GM21825 (cell line): Measurements from ENCODE around the gene L3MBTL1.

Experiments used
- ATAC-seq: cut with Tn5 transposase; IDR thresholded peaks from one replicate; pipeline ENCODE4 v1.9.1; 2021; ENCODE audit warnings: mild to moderate bottlenecking, moderate library complexity; ENCODE audit not compliant: unreplicated experiment

The L3MBTL1 gene

DNA sequence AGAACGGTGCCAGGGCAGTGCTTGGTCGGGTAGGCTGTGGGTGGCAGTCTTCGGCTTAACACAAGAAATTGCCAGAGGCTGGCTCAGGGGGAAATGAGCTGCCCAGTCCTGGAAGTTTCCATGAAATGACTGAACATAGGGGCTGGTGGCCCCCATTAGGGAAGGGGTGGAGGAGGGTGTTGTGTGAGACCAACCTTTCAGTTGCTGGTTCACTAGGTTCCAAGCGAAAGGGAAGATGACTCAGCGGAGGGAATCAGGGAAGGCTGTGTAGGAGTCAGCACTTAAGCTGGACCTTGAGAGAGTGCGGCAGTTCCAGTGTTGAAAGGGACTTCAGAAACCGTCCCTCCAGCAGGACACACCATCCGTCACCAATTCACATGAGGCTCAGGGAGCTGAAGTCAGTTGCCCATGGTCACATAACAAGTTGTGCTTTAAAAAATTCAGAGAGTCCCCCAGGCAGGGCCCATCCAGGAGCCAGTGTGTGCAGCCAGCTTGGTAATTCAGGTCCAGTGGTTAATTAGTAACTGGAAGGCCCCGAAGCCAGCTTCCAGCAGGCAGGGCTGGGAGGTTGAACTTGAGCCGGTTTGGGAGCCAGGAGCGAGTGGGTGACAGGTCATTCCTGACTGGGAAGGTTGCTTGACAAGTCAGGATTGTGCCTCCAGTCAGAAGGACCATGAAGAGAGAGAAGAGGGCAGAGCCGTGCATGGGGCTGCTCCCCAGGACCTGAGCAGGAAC, 51.1 kb downstream of the L3MBTL1 start, which contains the start of gene SGK2:
Gene SGK2, plus strand, starts transcription at position 616 of the 735 bp plus-strand sequence. CDS start 7,469 bp downstream, outside the sequence.
- ATAC-seq = no peak

DNA sequence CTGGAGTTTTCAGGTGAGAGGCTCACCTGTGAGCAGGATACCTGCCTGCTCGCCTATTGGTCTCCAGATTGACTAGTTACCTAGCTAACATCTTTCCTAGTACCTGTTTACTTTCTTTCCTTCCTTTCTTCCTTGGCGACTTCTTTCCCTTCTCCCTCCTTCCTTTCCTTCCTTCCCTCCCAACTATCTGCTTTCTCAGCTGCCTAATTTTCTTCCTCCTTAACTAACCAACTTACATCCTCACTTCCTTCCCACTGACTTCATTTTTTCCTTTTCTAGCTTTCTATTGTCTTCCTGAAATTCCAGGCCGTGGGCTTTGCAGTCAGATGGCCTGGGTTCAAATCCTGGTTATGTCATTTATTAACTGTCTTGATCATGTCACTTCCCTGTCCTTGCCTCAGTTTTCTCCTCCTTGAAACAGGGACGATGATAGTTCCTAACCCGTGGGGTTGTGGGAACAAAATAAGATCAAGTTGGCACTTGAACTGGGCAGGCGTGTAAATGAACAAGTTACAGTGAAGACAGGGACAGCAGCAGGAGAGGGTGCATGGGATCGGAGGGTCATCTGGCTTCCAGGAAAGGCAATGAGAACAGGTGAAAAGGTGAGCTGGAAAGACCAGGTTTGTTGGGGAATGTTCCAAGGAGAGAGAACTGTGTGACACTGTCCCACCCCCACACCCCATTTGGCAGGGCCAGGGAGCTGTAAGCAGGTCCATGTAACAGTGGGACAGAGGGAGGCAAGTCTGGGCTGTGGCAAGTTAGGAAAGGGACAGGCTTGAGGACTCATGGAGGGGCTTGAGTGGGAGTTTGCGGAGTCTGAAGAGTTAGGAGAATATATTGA, 51.9 kb downstream of the L3MBTL1 start:
- no peak for ATAC-seq

DNA sequence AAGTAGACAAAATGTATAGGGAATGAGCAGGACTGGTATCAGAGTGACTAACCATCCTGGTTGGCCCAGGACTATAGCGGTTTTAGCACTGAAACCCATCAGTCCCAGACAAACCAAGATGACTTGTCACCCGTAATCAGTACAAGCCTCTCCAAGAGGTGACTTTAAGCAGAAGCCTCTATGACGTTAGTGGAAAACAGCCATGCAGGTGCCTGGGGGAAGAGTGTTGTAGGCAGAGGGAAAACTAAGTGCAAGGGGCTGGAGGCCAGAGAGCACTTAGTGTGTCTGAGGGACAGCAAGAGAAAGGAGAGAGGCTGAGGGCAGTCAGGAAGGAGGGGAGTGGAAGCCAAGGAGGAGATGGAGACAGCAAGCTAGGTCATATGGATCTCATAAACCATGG, 53.5 kb downstream of the L3MBTL1 start:
- no peak for ATAC-seq

DNA sequence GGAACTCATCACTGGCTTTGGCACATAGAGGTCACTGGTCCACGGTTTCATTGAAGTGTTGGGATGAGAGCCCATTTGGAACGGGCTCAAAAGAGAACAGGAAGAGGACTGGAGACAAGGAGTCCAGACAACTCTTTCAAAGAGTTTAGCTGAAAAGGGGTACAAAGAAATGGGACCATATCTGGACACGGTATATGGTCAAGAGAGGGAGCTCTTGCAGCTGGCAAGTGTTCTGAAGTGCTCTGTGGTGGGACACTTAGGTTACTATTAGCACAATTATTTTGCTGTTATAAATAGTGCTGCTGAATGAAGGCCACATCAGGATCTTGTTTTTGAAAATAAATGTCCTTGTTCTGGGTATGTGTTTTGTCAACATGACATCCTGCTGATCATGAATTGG, 55.9 kb downstream of the L3MBTL1 start:
- ATAC-seq = no peak

DNA sequence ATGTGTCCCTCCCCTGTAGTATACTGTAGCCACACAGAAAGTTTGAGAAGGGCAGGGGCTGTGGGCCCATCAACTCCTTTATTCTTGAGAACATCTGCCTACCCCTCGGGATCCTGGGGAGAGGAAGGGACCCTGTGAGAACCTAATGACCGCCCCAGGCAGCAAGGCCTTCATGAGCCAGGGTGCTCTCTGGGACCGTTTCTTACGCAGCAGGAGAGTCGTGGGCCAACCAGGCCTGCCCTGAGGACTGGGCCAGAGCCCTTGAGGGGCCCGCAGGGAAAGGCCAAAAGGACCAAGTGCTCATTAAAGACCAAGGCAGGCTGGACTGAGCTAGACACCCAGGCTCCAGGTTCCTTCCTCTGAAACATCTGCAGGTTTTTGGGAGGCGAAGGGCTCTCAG, 56.5 kb downstream of the L3MBTL1 start:
- ATAC-seq = no peak

DNA sequence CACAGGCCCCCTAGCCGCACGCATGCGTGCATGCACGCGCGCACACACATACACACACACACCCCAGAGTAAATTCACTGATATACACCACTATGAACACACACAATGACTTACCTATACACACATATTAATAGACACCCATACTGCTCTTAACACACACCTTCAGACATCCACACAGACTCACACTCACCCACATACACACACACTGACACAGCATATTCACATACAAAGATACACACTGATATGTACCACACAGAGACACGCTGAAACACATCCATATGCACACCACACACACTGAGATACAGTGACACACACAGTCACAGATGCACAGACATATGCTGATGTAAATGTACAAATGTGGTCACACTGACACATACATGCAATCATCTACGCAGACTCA, 57.0 kb downstream of the L3MBTL1 start:
- ATAC-seq = no peak

DNA sequence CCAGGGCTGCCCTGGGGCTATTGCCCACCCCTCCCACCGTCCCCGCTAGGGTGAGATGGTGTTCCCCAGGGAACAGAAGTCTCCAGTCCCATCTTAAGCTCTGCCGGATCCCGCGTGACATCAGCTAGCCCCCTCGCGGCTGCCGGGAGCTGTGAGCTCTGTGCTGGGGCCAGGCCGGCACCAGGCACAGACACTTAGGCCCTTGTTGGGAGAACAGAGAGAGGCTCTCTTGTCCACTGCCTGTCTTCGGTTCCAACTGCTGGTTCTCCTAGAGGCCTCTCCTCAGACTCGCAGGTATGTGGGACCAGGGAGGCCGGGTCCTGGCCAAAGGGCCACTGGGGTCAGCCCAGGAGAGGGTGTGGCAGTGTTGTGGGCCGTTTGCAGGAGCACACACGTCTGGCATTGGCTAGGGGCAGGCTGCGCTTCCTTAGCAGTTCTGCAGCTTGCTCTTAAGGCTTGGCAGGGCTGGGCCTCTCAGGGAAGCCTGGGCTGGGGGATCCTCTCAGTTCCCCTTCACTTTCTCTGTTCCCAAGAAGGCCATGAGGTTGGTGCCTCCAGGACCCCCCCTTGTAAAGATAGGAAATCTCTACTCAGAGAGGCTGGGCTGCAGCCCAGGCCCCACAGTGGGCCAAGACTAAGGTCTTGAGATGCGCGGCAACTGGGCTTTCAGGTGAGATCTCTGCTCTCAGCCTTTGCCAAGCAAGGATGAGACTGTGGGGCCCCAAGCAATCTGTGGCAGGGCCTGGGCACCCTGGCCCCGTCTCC, 57.7 kb downstream of the L3MBTL1 start:
- ATAC-seq = no peak

DNA sequence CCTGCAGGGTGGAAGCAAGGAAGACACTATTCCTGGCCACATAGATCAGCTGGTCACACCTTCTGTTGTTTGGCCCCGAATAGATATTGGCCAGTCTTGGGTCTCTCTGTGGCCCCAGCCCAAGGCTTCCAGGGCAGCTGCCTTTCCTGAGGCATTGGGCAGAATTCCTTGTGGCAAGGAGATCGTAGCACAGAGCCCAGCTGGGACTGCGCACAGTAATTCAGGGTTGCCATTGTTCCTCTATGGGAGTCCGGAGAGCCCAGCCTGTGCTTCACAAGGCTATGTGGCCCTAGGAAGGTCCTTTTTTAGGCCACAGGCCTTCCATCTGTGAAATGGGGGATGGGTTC, 58.2 kb downstream of the L3MBTL1 start:
- no peak for ATAC-seq

DNA sequence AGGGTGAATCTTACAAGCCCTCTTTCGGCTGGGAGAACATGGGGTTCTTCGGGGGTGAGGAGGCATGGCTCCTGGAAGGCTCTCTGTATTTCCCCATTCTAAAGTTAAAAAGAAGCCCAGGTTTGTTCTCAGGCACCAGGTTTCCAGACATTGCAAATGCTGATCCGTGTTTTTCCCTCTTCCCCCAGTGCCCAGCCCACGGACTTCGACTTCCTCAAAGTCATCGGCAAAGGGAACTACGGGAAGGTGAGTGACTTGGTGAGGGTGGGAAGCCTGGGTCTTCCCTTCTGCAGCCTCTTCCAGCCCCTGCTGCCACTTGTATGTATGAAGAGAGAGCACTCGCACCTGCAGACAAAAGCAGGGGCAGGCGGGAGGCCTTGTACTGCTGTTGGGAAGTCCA, 60.0 kb downstream of the L3MBTL1 start:
- ATAC-seq = no peak

DNA sequence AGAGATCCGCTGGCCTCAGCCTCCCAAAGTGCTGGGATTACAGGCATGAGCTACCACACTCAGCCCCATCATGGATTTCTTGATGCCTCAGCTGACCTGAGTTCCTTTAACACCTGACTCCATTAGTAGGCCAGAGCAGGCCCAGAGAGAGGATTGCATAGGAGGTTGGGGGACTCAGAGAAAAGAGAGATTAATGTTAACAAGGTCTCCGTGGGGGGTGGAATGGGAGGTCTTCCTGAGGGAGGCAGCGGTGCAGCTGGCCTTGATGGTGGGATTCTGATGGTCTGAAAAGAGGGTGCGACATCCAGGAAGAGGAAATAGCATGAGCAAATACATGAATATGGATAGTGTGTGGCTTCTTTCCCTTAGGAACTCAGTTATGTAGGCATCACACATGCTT, 61.2 kb downstream of the L3MBTL1 start:
- ATAC-seq = no peak

DNA sequence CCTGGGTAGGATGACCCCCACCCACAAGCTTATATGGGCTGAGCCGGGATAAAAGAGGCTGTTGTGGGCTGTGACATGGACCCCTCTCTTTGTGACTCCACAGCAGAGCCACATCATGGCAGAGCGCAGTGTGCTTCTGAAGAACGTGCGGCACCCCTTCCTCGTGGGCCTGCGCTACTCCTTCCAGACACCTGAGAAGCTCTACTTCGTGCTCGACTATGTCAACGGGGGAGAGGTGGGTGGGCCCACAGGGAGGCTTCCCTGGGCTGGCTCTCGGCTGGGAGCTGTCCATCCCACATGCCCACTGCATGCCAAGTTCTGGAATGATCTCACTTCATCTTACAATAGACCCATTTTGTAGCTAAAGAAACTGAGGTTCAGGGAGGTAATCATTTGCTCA, 61.8 kb downstream of the L3MBTL1 start:
- no peak for ATAC-seq

DNA sequence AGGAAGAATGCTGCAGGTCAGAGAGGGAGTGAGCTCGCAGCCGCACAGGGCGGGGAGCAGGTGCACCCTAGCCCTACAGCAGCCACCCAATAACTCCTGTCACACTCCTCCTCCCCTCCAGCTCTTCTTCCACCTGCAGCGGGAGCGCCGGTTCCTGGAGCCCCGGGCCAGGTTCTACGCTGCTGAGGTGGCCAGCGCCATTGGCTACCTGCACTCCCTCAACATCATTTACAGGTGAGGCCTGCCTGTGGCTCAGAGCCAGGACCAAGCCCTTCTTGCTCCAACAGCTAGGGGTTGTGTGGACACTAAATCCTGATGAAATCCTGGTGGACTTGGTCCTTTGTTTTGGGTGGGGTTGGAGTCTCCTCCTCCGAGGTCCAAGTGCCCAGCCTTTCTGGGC, 63.0 kb downstream of the L3MBTL1 start:
- ATAC-seq = no peak

DNA sequence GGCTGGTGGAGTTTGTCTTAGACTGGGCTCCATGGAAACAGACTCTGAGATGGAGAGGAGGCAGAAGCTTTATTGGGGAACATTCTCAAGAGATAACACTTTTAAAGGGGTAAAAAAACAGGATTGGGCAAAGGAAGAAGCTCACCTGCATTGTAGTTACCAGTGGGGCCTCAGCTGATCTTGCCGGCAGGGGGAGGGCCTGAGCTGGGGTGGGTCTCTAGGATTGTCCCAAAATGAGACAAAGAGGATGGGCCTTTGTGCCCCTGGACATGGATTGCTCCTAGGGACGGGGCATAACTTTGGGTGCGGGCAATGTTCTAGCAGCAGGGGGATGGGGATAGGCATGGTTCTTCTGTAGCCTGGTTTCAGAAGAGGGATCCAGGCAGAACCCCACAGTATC, 63.8 kb downstream of the L3MBTL1 start:
- ATAC-seq = no peak

DNA sequence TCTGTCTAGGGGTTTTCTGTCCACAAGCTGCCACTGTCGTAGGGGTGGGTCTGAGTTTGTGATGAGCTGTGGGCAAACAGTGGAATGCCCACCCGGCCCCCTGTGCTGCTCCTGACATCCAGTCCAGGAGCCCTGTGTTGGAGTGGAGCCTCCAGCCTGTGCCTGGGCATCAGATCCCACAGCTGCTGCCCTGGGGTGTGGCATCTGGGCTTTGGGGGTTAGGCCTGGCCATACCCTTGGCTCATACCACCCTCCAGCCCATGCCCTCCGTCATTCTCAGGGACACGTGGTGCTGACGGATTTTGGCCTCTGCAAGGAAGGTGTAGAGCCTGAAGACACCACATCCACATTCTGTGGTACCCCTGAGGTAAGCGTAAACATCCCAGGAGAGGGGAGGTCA, 64.3 kb downstream of the L3MBTL1 start:
- no peak for ATAC-seq

DNA sequence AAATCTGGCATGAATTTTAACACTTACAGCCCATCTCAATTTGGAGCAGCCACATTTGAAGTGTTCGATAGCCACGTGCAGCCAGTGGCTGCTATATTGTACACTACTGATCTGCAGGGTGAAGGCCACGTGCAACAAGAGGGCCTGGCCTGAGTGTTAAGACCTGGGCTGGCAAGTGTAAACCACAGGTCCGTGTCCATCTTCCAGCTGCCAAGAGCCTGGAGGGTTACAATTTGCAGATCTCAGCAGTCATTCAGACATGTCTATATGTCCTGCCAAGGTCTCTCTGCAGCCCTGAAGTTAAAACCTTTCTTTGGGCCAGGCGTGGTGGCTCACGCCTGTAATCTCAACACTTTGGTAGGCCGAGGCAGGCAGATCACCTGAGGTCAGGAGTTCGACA, 65.4 kb downstream of the L3MBTL1 start:
- no peak for ATAC-seq

DNA sequence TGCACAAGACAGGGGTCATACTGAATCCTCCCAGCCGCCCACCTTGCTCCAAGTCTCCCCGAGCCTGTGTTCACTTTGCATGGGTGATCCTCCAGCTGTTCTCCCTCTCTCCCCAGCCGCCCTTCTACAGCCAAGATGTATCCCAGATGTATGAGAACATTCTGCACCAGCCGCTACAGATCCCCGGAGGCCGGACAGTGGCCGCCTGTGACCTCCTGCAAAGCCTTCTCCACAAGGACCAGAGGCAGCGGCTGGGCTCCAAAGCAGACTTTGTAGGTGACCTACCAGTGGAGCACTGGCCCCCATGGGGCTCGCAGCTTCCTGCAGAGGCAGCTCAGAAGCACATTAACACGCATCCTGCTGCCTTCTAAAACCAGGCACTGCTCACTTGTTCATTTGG, 68.6 kb downstream of the L3MBTL1 start:
- no peak for ATAC-seq

DNA sequence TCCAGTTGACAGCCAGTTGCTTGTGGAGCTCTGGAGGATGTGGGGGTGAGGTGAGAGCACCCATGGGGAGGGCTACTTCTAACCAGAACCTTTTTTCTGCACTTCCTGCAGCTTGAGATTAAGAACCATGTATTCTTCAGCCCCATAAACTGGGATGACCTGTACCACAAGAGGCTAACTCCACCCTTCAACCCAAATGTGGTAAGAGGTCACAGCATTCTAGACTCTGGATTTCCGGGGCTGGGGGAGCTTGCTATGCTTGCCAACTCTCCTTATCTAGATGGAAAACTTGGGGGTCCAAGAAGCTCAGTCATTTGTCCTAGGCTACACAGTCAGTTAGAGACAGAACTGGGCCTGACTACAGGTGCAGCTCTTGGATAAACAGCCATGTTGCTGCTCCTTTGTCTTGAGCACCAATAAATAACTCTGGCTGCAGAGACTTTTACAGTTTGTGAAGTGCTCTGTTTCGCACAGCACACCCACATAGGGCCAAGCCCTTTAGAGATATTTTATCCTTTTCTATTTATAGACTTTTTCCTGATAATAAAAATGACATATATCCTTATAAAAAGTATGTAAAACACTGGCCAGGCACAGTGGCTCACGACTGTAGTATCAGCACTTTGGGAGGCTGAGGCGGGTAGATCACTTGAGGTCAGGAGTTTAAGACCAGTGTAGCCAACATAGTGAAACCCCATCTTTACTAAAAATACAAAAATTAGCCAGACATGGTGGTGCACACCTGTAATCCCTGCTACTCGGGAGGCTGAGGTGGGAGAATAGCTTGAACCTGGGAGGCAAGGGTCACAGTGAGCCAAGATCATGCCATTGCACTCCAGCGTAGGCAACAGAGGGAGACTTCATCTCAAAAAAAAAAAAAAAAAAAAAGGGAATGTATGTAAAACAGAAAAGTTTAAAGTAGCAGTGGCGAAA, 72.6 kb downstream of the L3MBTL1 start:
- ATAC-seq = no peak

DNA sequence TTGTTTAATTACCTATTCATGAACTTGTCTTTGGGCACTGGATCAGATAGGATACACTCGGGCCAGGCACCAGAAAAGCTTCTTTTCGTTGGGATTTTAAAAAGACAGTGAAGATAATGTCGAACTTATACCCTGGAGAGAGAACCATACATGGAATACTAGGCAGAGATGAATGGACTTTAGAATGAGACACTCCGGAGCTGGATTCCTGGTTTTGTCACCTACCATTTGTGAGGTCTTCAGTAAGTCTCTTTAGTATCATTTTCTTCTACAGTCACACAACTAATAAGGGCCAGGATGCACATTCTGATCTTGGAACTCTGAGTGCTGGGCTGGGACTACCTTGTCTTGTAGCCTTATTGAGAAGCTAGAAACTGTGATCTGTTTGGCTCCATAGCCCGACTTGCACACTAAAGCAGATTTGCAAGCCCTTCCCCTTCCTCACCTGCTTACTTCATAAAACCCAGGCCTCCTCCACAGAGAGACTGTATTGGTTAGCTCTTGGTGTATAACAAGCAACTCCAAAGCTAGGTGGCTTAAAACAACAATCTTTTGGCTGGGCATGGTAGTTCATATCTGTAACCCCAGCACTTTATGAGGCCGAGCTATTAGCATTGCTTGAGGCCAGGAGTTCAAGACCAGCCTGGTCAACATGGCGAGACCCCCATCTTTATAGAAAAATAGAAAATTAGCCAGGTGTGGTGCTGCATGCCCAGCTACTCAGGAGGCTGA, 75.8 kb downstream of the L3MBTL1 start:
- no peak for ATAC-seq

DNA sequence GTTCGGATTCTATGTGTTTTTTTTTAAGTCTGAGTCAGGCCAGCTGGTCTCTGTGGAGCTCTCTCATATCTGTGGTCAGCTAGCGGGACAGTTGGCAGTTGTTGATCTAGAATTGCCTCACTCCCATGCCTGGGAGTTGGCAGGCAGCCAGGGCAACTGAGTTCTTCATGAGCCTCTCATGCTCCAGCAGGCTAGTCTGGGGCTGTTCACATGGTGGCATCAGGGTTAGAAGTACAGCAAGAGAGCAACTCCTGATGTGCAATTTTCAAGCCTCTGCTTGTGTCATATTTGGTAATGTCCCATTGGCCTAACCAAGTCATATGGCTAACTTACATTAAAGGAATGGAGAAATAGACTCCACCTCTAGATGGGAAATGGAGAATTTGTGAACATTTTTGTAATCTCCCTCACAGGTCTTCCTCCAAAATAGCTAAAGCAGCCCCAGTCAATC, 76.5 kb downstream of the L3MBTL1 start:
- ATAC-seq = no peak
